HG02623 (cell line): ENCODE measurements around the gene RELL1.
"Not testable (repeated sequence)": the region's sequence is repeated elsewhere in the genome, so short reads cannot be mapped to it uniquely, and the experiment has no call there.

Experiments used
- ATAC-seq: cut with Tn5 transposase; IDR thresholded peaks from one replicate; pipeline ENCODE4 v1.9.1; 2021; ENCODE audit warnings: moderate library complexity; ENCODE audit not compliant: unreplicated experiment

The RELL1 gene

DNA sequence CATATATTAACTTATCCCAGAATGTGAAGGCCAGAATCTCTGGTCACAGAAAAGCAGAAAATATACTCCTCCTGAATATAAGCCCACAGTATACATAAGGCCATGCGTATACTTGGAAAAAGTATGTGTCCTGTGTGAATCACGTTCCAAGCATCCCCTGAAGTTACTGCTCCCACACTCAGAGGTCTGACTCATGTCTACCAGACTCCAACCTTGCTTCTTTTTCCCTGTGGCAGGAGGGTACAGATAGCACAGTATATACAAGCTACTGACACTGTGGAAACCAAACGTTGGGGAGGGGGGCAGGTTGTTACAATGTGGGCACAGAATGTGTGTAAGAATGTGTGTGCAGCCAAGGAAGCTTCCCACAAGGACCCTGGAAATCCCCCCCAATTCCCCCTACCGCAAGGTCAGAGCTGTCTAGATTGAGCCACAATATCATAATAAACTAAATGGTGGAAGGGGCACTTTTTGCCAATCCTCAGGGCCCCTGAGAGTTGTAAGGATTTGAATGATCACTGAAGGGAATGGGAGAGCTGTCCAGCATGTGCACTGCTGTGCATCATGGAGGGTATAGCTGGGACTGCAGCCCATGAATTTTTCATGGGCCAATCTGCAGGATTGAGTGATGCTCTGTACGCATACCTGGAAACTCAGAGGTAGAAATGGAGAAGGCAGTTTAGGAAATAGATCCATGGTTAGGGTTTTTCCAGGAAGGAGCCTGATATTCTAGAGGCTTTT lies 7.4 kb upstream of the RELL1 start:
- ATAC-seq: no peak

DNA sequence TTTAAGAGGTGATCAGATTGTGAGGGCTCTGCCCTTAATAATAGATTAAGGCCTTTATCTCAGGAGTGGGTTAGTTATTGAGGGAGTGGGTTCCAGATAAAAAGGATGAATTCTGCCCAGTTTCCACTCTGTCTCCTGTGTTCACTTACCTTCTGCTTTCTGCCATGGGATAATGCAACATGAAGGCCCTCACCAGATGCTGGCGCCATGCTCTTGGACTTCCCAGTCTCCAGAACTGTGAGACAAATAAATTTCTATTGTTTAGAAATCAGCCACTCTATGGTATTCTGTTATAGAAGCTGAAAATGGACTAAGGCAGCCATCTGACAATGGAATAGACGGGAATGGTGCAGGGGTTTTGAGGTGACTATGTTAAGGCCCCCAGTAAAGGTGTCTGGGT lies 6.9 kb upstream of the RELL1 start:
- no peak for ATAC-seq

DNA sequence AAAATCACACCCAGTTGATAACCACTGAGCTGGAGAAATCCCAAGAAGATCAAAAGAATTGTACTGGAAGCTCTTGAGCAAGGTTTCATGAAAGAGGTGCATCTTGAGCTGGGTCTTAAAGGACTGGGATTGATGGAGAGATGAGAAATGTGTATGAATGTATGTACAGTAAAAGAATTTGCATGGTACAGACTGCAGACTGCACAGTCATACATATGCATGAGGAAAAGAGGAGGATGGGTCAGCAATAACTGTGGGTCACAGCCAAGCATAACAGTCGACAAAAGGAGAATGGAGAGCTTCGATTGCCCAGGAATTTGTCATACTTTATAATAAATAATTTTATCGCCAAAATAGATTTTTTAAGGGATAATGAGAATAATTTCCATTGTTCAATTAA lies 4.8 kb upstream of the RELL1 start:
- no peak for ATAC-seq

DNA sequence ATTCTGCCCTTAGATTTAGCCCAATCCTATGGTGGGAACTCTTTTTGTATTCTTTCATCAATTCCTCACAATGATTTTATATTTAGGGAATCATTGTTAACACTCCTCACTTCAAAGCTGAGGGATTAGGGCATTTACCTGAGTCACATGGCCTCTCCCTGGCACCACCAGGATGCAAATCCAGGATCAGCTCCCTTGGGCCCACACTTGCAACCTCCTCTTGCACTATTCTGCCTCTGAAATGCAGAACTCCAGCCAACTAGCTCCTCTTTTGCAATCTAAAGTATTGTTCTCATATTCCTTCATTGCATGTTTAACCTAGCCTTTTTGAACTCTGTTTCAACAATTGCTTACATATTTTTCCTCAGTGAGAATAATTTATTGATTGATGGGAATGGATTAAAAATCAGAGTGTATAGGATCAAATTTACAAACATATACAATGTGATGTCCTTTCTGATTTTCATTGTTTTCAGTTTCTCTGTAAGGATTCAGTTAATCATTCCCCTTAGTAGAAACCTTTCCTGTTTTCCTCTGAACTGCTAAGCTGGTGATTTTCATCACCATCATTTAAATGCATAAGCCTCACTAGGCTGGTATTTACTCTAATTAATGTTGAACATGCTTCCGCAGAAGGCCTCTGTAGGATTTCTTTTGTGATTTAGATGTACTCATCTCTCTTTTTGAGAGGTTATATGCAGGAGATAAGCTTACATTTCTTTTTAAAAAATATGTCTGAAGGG lies 3.3 kb upstream of the RELL1 start:
- no peak for ATAC-seq

DNA sequence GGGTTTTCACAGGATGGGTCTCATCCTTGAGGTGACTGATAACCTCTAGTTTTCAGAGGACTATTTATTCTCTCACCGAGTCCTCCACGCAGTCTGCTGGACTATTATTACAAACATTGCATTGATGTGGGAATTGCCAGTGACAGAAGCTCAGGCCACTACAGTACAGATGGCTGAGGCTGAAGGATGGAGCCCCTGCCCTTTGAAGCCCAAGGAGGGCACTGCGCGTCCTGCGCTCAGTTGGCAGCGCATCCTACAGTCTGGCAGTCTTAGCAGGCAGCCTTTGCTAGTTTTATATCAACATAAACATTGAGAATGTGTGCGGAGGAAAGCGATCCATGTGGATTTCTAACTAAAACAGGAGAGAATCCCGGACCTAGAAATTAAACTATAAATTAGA lies 1.5 kb upstream of the RELL1 start:
- ATAC-seq: no peak

DNA sequence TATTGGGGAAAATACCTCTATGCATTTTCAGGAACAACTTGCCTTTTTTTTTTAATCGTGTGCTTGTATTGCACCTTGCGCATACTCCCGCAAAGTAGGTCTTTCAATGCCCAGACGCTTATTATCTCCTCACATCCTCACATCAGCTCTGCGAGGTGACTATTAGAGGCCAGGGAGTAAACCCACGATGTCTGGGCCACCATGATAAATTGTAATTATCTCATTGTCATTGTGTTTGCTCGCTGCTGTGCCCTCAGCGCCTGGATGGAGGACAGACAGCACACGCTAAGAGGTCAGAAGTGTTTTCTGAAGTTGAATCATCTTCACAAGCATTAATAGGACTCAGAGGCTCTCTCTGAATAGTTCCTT lies 1.0 kb upstream of the RELL1 start:
- no peak for ATAC-seq

DNA sequence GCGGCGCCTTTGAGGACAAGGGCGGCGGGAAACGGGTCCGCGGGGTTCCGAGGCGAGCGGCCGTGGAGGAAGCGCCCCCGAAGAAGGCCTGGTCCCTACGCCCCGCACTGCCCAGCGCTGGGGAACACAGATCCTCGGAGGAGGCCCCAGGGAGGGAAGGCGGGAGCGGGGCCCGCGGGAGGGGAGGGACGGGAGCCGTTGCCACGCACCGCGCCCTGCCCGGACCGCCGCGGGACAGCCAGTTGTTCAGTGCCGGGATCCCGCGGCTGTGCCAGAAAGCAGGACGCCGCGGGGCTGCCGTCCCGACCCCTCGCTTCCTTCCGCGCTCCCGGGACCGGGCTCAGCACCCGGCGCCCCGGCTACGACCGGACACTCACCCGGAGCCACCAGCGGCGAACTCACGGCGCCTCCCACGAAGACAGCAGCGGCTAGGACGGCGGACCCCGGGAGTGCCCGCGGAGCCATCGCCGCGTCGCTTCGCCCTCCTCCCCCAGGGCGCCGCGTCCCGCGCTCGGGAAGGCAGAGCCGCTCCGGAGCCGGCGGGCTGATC lies 278 bp downstream of the RELL1 start:
- ATAC-seq: peak; percentile 12

DNA sequence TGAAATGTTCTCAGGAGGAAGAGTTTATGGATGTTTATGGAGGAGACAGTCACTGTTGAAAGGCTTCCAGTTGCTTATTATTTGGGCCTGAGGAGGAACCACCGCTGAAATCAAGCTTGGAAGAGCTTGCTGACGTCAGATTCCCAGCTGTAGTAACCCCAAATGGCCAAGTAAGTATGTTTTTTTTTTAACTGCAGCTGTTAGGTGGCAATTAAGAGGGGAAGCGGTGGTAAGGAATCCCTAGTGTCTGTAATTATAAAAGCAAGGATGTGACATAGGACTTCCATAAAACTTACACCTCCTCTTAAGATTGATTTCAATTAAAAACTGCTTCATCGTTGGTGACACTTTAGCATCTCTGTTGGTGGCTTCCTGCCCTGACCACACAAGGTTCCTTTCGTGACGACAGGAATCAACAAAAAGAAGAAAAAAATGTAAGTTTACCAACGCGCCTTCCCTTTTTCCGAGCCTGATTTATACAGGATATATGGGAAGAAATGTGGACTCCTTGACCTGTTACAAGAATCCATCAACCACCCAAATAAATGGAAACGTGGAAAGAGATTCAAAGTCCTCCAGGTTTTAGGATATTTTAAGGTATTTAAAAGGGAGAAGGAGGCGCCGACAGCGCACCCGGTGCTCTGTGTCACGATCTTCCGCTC lies 884 bp downstream of the RELL1 start:
- no peak for ATAC-seq

DNA sequence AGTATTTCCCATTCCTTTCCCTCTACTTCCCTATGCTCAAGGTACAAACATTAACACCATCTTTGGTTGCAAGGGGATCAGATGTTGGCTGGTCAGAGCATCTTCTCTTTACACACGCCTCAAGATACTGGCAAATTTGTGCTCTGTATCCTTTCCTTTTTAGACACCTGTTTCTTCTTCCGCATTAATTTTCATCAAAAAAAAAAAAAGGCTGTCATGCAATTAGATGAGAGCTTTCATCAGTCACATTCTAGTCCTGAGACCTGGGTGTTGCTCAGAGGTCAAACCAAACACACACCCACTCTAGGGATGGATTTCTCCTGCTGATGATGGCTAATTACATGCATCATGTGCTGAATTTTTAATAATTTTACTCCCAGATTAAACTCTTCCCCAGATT lies 2.0 kb downstream of the RELL1 start:
- ATAC-seq: no peak

DNA sequence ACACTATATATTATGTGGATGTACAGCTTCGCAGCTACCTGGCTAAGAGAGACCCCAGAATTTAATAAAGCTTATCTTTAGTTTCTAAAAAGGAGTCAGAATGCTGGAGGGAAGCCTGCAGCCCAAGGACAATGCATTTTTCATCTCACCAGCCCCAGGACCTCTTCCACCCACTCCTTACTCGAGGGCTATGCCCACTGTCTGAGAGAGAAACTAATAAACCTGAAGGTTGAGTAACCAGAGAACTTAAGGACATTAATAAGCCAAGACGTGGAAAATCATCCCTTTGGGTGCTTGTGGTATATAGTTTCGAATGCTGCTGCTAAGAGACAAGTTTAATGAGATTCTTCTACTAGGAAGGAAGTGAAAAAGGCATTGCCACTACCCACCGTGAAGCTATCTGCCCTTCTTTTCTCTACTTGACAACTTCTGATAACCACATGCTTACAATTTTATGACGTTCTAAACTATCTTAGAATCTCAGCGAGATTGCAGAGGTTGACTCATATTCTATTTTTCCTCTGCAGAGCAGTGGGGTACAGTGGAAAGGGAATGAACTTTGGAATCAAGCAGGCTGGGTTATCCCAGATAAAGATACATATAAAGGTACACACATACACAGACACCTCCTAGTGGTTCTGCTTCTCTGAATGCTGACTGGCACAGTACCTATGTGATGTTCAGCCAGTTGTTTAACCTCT lies 3.3 kb downstream of the RELL1 start:
- ATAC-seq: peak; percentile 20

DNA sequence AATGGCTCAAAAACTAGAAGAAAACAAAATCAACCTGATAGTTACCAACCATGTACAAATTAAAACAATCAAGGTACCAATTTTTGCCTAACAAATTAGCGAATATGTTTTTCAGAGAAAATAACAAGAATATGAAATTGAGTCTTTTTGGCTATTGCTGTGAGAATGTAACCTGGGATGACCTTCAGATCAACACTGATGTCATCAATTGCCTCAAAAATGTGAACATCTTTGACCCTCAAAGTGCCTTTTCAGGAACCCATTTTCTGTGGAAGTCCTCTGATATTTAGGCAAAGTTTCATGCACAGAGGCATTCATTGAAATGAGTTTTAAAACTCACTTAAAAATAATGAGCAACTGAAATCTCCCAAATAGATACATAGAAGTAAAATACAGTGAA lies 6.1 kb downstream of the RELL1 start:
- no peak for ATAC-seq

DNA sequence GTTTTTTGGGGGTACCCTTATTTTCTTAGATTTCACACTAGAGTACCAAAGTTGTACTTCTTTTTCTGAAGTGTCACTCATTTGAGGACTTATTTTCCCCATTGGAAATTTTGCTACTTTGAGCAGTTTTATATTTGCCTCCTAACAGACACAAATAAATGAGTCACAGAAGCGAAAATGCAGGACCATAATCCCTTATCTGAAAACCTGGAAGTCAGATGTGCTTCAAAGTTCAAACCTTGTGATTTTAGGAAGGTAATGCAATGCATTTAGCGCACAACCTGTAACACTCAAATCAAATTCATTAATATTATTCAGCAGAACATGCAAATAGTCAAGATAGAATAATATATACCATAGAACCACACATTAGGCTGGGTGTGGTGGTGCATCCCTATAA lies 6.9 kb downstream of the RELL1 start:
- ATAC-seq: no peak

DNA sequence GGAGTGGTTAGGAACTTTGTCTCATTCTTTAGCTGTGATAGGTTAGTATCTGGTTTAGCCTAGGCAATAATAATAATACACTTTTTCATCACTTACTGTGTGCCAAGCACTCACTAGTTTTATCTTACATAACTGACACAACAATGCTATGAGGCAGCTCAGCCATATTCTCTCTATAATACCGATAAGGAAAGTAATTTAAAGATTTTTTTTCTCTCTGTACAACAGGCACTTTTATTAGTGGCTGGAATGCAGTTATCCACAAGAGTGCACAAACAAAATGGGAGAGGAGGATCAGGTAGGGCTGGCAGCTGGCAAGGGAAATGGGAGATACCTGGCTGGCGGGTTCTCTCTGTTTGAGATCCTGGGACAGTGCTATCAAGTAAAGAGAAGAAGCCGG lies 7.6 kb downstream of the RELL1 start:
- ATAC-seq: no peak

DNA sequence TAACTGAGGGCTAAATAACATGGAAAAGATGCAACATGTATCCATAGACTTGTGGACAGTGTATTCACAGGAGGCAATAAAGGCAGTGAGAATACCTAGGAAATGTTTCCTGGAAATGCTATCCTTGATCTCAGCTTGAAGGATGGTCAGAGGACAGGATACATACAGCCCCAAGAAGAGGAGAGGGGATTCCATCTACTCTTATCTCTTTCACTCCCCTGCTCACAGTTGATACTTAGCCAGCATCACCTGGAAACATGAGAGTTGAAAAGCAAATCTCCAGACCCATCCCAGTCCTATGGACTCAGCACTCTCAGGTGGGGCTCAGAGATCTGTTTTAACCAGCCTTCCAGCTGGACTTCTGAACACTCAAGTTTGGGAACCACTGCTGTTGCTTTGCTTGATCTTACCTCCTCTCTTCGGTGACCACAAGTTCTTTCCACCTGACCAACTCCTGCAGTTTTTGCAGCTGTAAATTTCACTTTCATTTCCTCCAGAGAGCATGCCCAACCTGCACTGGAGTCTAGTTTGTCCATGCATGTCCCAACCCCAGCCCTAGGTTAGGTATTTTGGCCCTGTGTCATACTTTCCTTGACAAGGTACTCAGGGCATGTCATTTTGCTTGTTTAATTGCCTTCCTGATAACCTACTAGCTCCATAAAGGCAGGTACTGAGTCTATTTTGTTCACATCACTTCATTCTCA lies 10.4 kb downstream of the RELL1 start:
- peak; percentile 88 for ATAC-seq

DNA sequence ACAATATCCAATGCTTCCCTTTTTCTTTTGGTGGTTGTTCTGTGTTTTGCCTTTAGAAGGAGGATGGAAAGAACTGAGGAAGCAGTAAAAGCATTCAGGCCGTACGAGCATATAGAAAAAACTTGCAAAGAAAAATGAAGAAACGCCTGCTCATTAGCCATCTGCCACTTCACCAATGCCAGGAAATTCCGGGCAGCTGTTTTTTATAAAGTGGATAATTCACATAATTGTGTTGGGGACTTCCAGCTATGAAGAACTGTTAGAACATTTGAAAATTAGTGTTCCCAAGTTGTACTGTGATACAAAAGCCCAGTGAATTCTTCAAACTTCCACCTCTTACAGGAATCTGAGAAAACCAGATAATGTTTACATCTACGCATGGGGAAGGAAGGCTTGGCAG lies 11.7 kb downstream of the RELL1 start:
- no peak for ATAC-seq

DNA sequence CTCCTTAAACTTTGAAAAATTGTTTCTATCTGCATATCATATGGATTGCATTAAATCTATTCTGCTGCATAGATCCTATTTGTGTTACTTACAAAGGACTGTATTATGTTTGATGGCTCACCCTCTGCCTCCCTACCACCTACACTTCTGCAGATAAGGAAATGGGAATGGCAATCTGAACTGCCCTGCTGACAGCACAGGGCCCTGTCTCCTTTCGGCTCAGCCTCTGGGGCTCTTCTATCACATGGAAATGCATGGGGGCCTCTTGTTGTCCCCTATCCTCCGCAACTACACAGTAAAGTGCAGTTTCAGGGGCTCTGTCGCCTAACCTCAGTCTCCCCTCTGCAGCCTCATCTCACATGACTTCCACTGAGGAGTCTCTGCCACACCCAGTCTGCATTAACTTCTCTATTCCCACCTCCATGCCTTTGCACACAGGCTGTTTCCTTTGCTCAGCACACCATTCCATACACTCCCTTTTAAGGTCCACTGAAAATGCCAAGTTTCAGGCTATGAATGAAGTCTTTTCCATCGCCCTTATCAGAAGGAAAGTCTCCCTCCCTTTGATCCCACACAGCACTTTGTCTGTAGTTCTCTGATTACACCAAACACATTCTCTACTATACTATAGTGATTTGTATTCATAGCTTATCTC lies 12.5 kb downstream of the RELL1 start:
- ATAC-seq: no peak

DNA sequence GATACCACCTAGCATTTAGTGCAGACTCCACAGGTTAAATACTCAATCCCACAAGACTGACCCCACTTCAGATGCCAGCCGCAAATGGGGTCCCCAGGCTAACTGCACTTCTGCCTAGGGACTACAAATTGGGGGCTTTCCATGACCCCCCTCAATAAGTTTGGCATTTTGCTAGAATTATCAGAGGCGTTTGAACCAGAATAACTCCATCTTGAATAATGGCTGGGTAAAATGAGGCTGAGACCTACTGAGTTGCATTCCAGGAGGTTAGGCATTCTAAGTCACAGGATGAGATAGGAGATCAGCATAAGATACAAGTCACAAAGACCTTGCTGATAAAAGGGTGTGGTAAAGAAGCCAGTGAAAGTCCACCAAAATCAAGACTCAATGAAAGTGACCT lies 15.1 kb downstream of the RELL1 start:
- no peak for ATAC-seq

DNA sequence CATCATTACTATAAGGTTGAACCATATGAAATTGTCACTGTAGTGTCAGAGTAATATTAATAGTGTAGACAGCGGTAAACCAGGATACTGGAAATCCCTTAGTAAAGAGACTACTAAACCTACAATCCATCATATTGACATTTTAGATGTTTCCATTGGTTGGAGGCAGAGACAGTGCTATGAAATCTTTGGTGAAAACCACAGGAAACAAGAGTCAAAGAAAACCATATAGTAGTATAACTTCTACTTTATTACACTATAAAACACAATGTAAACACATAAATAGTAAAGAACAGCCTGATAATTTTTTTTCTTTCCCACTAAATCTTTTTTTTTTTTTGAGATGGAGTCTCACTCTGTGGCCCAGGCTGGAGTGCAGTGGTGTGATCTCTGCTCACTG lies 15.9 kb downstream of the RELL1 start:
- no peak for ATAC-seq

DNA sequence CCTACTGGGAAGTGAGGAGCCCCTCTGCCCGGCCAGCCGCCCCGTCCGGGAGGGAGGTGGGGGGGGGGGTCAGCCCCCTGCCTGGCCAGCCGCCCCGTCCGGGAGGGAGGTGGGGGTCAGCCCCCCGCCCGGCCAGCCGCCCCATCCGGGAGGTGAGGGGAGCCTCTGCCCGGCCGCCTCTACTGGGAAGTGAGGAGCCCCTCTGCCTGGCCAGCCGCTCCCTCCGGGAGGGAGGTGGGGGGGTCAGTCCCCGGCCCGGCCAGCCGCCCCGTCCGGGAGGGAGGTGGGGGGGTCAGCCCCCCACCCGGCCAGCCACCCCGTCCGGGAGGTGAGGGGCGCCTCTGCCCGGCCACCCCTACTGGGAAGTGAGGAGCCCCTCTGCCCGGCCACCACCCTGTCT lies 17.1 kb downstream of the RELL1 start:
- ATAC-seq: not testable (repeated sequence)
